B cell (primary cell): ENCODE data around the gene GPR146. TPM values are rescaled to one million over a fixed set of nuclear protein-coding genes. Genes with fewer than 3 reads are reported as not detected.

Experiments
- ATAC-seq: fragments of 200-7000 bp; cut with Tn5 transposase; one replicate; pipeline ENCODE4 v1.10.0; 2021; ENCODE audit warnings: low read depth, mild to moderate bottlenecking, moderate number of reproducible peaks, moderate library complexity
- CTCF ChIA-PET: fragments of 350-600 bp; sonication (Branson Sonifier 250); formaldehyde crosslinking; loops from one replicate; lab custom pipeline; 2021; ENCODE audit warnings: antibody characterized with exemption, inconsistent platforms; lab: Charles Lee
- POLR2A ChIA-PET: fragments of 350-600 bp; sonication (Branson Sonifier 250); formaldehyde crosslinking; loops from one replicate; lab custom pipeline; 2021; ENCODE audit warnings: antibody characterized with exemption; lab: Charles Lee
- DNase-seq: peaks from one replicate; pipeline ENCODE4 v3.0.0; 2013
- H2AFZ ChIP-seq: 2 replicates; pipeline ENCODE4 v1.6.1; 2012; ENCODE audit warnings: mild to moderate bottlenecking, low read depth, low read length; ENCODE audit not compliant: insufficient read depth, poor library complexity, severe bottlenecking
- H3K27ac ChIP-seq, 2 donors: 1 replicate in 1 of 2; 2 replicates in 1 of 2; pipeline ENCODE4 v1.5.1; 2012 to 2013; ENCODE audit warnings: low read length in 2 of 2, mild to moderate bottlenecking in 2 of 2, moderate library complexity in 1 of 2
- H3K27me3 ChIP-seq, 4 experiments: fragments of 200-600 bp in 1 of 4; sonication (generic) in 1 of 4; replicated peaks in 1 of 4; 1 replicate in 2 of 4; 2 replicates in 2 of 4; pipeline versions ENCODE4 v1.6.1 to v1.7.0; 2013 to 2016; ENCODE audit warnings: low read length in 3 of 4, mild to moderate bottlenecking in 2 of 4, mixed read lengths in 1 of 4, moderate library complexity in 1 of 4; ENCODE audit not compliant: insufficient read depth in 4 of 4, control insufficient read depth in 3 of 4; ENCODE audit errors: control extremely low read depth in 1 of 4
- H3K36me3 ChIP-seq, 2 experiments: replicated peaks in 1 of 2; 1 replicate in 1 of 2; 2 replicates in 1 of 2; pipeline versions ENCODE4 v1.6.1 to v1.7.1; 2013; ENCODE audit warnings: low read length in 1 of 2; ENCODE audit not compliant: insufficient read depth in 2 of 2, control insufficient read depth in 1 of 2; ENCODE audit errors: control extremely low read depth in 1 of 2, extremely low read depth in 1 of 2
- H3K4me1 ChIP-seq, 2 donors: fragments of 200-600 bp in 1 of 2; sonication (generic) in 1 of 2; 1 replicate in 1 of 2; 2 replicates in 1 of 2; pipeline versions ENCODE4 v1.5.1 to v1.6.1; 2013 to 2017; ENCODE audit warnings: low read length in 2 of 2; ENCODE audit not compliant: control insufficient read depth in 2 of 2, insufficient read depth in 2 of 2
- H3K4me2 ChIP-seq: replicated peaks from 2 replicates; pipeline ENCODE3; 2012; ENCODE audit warnings: mild to moderate bottlenecking, low read depth, low read length; ENCODE audit not compliant: poor library complexity, severe bottlenecking
- H3K4me3 ChIP-seq, 5 experiments: fragments of 200-600 bp in 1 of 5; sonication (generic) in 1 of 5; 1 replicate in 3 of 5; 2 replicates in 2 of 5; pipeline versions ENCODE4 v1.5.1 to v1.7.0; 2011 to 2016; ENCODE audit warnings: low read length in 4 of 5, mild to moderate bottlenecking in 4 of 5, low read depth in 2 of 5, control low read depth in 1 of 5, moderate library complexity in 1 of 5; ENCODE audit not compliant: insufficient read depth in 1 of 5; ENCODE audit errors: control extremely low read depth in 1 of 5, extremely low read depth in 1 of 5
- H3K79me2 ChIP-seq: fragments of 200-600 bp; sonication (generic); one replicate; pipeline ENCODE4 v1.6.0; 2016; ENCODE audit warnings: low read length; ENCODE audit not compliant: control insufficient read depth, insufficient read depth
- H3K9ac ChIP-seq: fragments of 200-600 bp; sonication (generic); 2 replicates; pipeline ENCODE4 v1.6.1; 2017; ENCODE audit warnings: mild to moderate bottlenecking, low read length, moderate library complexity
- H3K9me3 ChIP-seq, 3 donors: one replicate each; pipeline versions ENCODE4 v1.6.1 to v1.7.1; 2013; ENCODE audit warnings: low read length in 2 of 3; ENCODE audit not compliant: control insufficient read depth in 2 of 3, insufficient read depth in 1 of 3; ENCODE audit errors: control extremely low read depth in 1 of 3
- H4K20me1 ChIP-seq: 2 replicates; pipeline ENCODE4 v1.6.0; 2012; ENCODE audit warnings: mild to moderate bottlenecking, low read length; ENCODE audit not compliant: insufficient read depth, control insufficient read depth, poor library complexity, severe bottlenecking
- H3K27ac Mint-ChIP-seq: one replicate; pipeline ENCODE4 v1.8.0; 2021; ENCODE audit warnings: mixed read lengths
- H3K27me3 Mint-ChIP-seq: one replicate; pipeline ENCODE4 v1.8.0; 2021; ENCODE audit warnings: mixed read lengths
- H3K4me1 Mint-ChIP-seq: one replicate; pipeline ENCODE4 v1.8.0; 2021; ENCODE audit warnings: mixed read lengths
- H3K4me3 Mint-ChIP-seq: one replicate; pipeline ENCODE4 v1.8.0; 2021; ENCODE audit warnings: mixed read lengths
- H3K9me3 Mint-ChIP-seq: one replicate; pipeline ENCODE4 v1.8.0; 2022; ENCODE audit warnings: mixed read lengths; ENCODE audit not compliant: insufficient read depth
- EZH2 ChIP-seq: IDR thresholded peaks from 2 replicates; pipeline ENCODE4 v1.6.1; 2012; ENCODE audit warnings: borderline replicate concordance, low read depth, mild to moderate bottlenecking, moderate library complexity, low read length; ENCODE audit not compliant: insufficient read depth, poor library complexity, severe bottlenecking
- WGBS: methylation state at CpG from one replicate; pipeline ENCODE4 v1.1.5; 2013; ENCODE audit warnings: missing lambda C conversion rate; ENCODE audit not compliant: insufficient coverage; 5-methylcytosine and 5-hydroxymethylcytosine counted together
- intact Hi-C: fragments of 100-400 bp; cut with micrococcal nuclease; formaldehyde crosslinking; loops from one replicate; pipeline ENCODE4 v1.10.0; 2022
- polyA plus RNA-seq: library from polyadenylated mRNA; depleted of rRNA; stranded (reverse); fragments of >200 nt; gene quantifications from 2 replicates; pipeline ENCODE4 v1.2.3, GENCODE V29; 2012
- total RNA-seq, 2 donors: library from RNA; stranded (reverse); fragments of 120-200 nt in 1 of 2; gene quantifications; 1 replicate in 1 of 2; 2 replicates in 1 of 2; pipeline versions ENCODE4 v1.2.3 to v1.2.4, GENCODE V29; 2013 to 2022
- TF ChIP-seq, protein P1 (sequence below): fragments of 200-600 bp; IDR thresholded peaks from one replicate; pipeline ENCODE4 v1.8.0; 2022; ENCODE audit warnings: antibody characterized with exemption, mild to moderate bottlenecking

The GPR146 gene
- total and polyA plus RNA-seq, 2 donors (not counting 1 experiment from before 2014, with no cell fraction given): 4.2 to 45.4 TPM

DNA sequence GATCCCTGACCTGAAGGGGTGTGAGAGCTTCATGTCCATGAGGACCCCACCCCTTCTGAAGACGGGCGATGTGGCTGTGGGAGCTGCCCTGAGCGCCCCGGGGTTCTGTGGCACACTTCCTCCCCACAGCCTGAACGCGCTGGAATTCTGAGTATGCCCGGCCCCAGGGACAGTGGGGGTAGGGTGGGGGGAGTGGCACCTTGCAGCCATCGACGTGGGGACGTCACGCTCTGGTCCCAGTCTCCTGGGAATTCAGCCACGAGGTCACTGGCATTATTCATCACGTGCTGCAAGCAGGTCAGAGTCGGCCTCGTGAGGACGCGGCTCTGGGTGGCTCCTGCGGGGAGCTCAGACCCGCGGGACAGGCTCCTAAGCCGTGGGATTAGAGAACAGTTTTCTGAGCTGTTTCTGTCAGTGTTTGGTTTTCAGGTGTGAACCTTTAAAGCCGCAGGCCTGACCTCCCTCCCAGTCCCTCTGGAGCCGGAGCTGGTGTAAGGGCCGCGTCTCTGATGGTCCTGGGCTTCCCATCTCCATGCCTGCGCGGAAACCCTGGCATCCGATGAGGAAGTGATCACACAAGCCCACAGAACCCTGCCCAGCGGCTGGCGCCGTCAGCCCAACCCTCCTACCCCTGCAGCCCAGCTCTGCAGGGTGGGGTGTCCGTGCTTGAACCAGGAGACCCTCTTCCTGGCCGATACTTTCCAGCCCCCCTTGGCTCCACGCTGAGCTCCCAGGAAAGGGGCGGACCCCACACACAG is 16.1 kb downstream of the GPR146 start:
- intact Hi-C loops: loop anchor here (10.0 kb wide), 1 partner anchor 146 kb away; no protein-coding TSS in a partner anchor
- H2AFZ ChIP-seq: no peak overlapping the region

More for the DNA sequence above, 16.1 kb downstream of the GPR146 start:
- peaks cover 0 to 53% (median 22%) of the 10 kb centered on the region in 4 experiments for H3K27me3 ChIP-seq
- POLR2A ChIA-PET: interaction anchor here (0.6 to 1.2 kb wide), 7 partner anchors 12 to 66 kb away, joined by 3 to 6 read pairs (median 3); no protein-coding TSS in a partner anchor
- peaks cover 45 to 53% of the 10 kb centered on the region in 2 donors for H3K4me1 ChIP-seq
- WGBS: 17% methylated on average over 35 of the region's 35 CpGs
- peaks cover 5% of the 10 kb centered on the region for H3K79me2 ChIP-seq
- peak overlapping the region; percentile 68 for H3K4me3 Mint-ChIP-seq
- H3K9ac ChIP-seq: no peak overlapping the region
- peaks cover 62% of the 10 kb centered on the region for H3K4me1 Mint-ChIP-seq
- no peak for TF ChIP-seq EZH2
- TF ChIP-seq, protein P1, sequence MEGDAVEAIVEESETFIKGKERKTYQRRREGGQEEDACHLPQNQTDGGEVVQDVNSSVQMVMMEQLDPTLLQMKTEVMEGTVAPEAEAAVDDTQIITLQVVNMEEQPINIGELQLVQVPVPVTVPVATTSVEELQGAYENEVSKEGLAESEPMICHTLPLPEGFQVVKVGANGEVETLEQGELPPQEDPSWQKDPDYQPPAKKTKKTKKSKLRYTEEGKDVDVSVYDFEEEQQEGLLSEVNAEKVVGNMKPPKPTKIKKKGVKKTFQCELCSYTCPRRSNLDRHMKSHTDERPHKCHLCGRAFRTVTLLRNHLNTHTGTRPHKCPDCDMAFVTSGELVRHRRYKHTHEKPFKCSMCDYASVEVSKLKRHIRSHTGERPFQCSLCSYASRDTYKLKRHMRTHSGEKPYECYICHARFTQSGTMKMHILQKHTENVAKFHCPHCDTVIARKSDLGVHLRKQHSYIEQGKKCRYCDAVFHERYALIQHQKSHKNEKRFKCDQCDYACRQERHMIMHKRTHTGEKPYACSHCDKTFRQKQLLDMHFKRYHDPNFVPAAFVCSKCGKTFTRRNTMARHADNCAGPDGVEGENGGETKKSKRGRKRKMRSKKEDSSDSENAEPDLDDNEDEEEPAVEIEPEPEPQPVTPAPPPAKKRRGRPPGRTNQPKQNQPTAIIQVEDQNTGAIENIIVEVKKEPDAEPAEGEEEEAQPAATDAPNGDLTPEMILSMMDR: no peak
- peaks cover 45% of the 10 kb centered on the region for H4K20me1 ChIP-seq
- no peak overlapping the region for H3K4me3 ChIP-seq
- H3K27ac Mint-ChIP-seq: peak overlapping the region; percentile 10
- peaks cover 0 to 23% (median 0%) of the 10 kb centered on the region in 3 donors for H3K9me3 ChIP-seq
- DNase-seq: peak; percentile 71
- H3K36me3 ChIP-seq: no peaks in the 10 kb centered on the region
- no peaks in the 10 kb centered on the region for H3K9me3 Mint-ChIP-seq
- H3K27me3 Mint-ChIP-seq: peaks cover 28% of the 10 kb centered on the region
- CTCF ChIA-PET: interaction anchor here (0.6 to 16.5 kb wide), 9 partner anchors 13 to 98 kb away, joined by 3 to 496 read pairs (median 6); partner anchors contain the start of genes GPER1 and GPR146
- no peak overlapping the region for H3K27ac ChIP-seq
- peak; percentile 24 for ATAC-seq
- H3K4me2 ChIP-seq: peak overlapping the region; percentile 75
